Neutrophil (primary cell): ENCODE results near the gene CCL3.
"Not testable (repeated sequence)": the region's sequence is repeated elsewhere in the genome, so short reads cannot be mapped to it uniquely, and the experiment has no call there.

Source experiments
- H3K27ac ChIP-seq: fragments of 200-600 bp; sonication (generic); 2 replicates; pipeline ENCODE4 v1.5.1; 2016; ENCODE audit warnings: mild to moderate bottlenecking, moderate library complexity
- H3K27me3 ChIP-seq: fragments of 200-600 bp; sonication (generic); 2 replicates; pipeline ENCODE4 v1.6.0; 2016; ENCODE audit warnings: mild to moderate bottlenecking
- H3K36me3 ChIP-seq: fragments of 200-600 bp; sonication (generic); 2 replicates; pipeline ENCODE4 v1.5.1; 2017
- H3K4me1 ChIP-seq, 2 experiments: fragments of 200-600 bp in 1 of 2; sonication (generic) in 1 of 2; 1 replicate in 1 of 2; 2 replicates in 1 of 2; pipeline versions ENCODE4 v1.5.1 to v1.6.1; 2013 to 2016; ENCODE audit warnings: low read depth in 1 of 2, low read length in 1 of 2, mild to moderate bottlenecking in 1 of 2, moderate library complexity in 1 of 2; ENCODE audit not compliant: control insufficient read depth in 1 of 2, insufficient read depth in 1 of 2
- H3K4me3 ChIP-seq, 2 experiments: fragments of 200-600 bp in 1 of 2; sonication (generic) in 1 of 2; 1 replicate in 1 of 2; 2 replicates in 1 of 2; pipeline ENCODE4 v1.5.1; 2013 to 2016; ENCODE audit warnings: low read depth in 1 of 2, low read length in 1 of 2, mild to moderate bottlenecking in 1 of 2, moderate library complexity in 1 of 2
- H3K9me3 ChIP-seq: fragments of 200-600 bp; sonication (generic); 2 replicates; pipeline ENCODE4 v1.5.1; 2016
- CTCF ChIP-seq: fragments of 200-600 bp; sonication (generic); IDR thresholded peaks from 2 replicates; pipeline ENCODE4 v1.5.1; 2016; ENCODE audit warnings: antibody characterized with exemption

The CCL3 gene

GRCh38 chr17:36128411-36128978, 38.6 kb upstream of the CCL3 start:
- H3K27ac ChIP-seq: no peak overlapping the region
- no peak for TF ChIP-seq CTCF
- H3K4me3 ChIP-seq: no peak overlapping the region
- H3K4me1 ChIP-seq: peaks cover 8 to 14% of the 10 kb centered on the region in 2 experiments
- H3K9me3 ChIP-seq: peaks cover 10% of the 10 kb centered on the region
- H3K36me3 ChIP-seq: no peaks in the 10 kb centered on the region
- no peaks in the 10 kb centered on the region for H3K27me3 ChIP-seq

- H3K4me3 ChIP-seq: no peak overlapping the region
- peaks cover 10% of the 10 kb centered on the region for H3K9me3 ChIP-seq
- H3K36me3 ChIP-seq: no peaks in the 10 kb centered on the region
Observed at GRCh38 chr17:36127911-36128310, 38.0 kb upstream of the CCL3 start.

GRCh38 chr17:36127199-36127893, 37.4 kb upstream of the CCL3 start:
- H3K4me1 ChIP-seq: peaks cover 8 to 14% of the 10 kb centered on the region in 2 experiments
- H3K27me3 ChIP-seq: no peaks in the 10 kb centered on the region
- no peak overlapping the region for H3K27ac ChIP-seq
- H3K36me3 ChIP-seq: no peaks in the 10 kb centered on the region
- no peak for TF ChIP-seq CTCF
- peaks cover 10% of the 10 kb centered on the region for H3K9me3 ChIP-seq
- no peak overlapping the region for H3K4me3 ChIP-seq

More at GRCh38 chr17:36127911-36128310, 38.0 kb upstream of the CCL3 start:
- no peak for TF ChIP-seq CTCF
- Histone ChIP-seq H3K4me1 (peaks cover 8 to 14% of the 10 kb centered on the region in 2 experiments), H3K27me3 (no peaks in the 10 kb centered on the region), H3K27ac (no peak overlapping the region)

GRCh38 chr17:36124879-36125824, 35.2 kb upstream of the CCL3 start:
- Histone ChIP-seq H3K27me3 (no peaks in the 10 kb centered on the region), H3K4me1 (no peaks in the 10 kb centered on the region), H3K27ac (no peak overlapping the region), H3K4me3 (no peak overlapping the region), H3K9me3 (peaks cover 10% of the 10 kb centered on the region), H3K36me3 (no peaks in the 10 kb centered on the region)
- TF ChIP-seq CTCF: no peak

- Histone ChIP-seq H3K27me3 (no peaks in the 10 kb centered on the region), H3K9me3 (peaks cover 10% of the 10 kb centered on the region), H3K36me3 (no peaks in the 10 kb centered on the region), H3K4me1 (no peaks in the 10 kb centered on the region), H3K27ac (no peak overlapping the region), H3K4me3 (no peak overlapping the region)
- TF ChIP-seq CTCF: no peak
Observed at GRCh38 chr17:36123431-36123830, 33.5 kb upstream of the CCL3 start.

- H3K4me1 ChIP-seq, H3K4me3 ChIP-seq, H3K36me3 ChIP-seq, H3K27me3 ChIP-seq, H3K27ac ChIP-seq, H3K9me3 ChIP-seq: not testable (repeated sequence)
Observed at GRCh38 chr17:36121099-36121498, 31.2 kb upstream of the CCL3 start.
